GM21576 (cell line): ENCODE measurements around the gene WDR72.

Source experiments
- ATAC-seq: cut with Tn5 transposase; IDR thresholded peaks from one replicate; pipeline ENCODE4 v1.9.1; 2021; ENCODE audit warnings: mild to moderate bottlenecking, moderate library complexity; ENCODE audit not compliant: unreplicated experiment

Gene WDR72

DNA sequence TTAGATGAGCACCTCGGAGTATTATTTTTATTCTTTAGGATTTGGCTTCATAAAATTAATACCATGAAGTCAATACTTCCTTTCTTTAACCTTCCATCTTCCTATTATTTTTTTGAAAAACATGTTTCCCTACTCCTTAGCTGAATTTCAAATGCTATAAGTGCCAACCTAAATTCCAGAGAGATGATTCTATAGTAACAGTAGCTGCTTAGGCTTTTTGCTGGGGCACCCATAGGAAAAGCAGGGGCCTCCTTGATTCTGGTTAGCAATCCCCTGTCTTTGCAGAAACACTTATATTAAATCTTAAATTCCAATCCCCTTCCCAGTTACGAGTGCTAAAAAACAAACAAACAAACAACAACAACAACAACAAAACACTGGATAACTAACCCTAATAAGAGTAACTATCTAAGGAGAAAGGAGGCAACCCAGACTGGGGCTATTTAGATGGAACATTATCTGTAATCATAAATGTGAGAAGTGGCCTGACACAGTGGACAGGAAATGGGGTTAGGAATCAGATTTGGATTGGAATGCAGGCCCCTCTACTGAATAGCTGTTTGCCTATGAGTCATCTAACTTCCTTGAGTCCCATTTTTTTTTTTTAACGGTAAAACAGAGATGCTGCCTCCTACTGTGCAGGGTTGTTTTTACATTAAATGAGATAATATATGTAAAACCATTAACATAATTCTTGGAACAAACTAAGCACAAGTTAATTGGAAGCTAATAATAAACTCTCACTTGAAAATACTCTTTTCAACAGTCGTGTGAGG is 148.1 kb downstream of the WDR72 start:
- no peak for ATAC-seq

DNA sequence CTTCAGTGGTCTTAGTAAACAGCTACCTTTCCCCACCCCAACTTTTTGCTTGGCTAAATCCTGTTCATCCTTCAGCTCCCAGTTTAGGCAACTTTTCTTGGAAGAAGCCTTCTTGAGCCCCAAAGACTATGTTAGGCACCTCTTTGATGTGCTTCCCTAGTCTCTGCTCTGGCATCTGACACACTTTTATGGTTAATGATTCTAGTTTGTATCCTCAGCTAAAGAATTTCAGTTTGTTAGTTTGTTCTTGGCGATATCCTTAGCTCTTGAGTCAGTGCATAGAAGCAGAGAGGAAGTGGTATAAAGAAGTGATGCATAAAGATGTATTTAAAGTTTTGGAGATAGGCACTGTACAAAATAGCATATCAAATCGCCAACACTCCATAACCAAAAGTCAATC is 168.4 kb downstream of the WDR72 start:
- no peak for ATAC-seq

DNA sequence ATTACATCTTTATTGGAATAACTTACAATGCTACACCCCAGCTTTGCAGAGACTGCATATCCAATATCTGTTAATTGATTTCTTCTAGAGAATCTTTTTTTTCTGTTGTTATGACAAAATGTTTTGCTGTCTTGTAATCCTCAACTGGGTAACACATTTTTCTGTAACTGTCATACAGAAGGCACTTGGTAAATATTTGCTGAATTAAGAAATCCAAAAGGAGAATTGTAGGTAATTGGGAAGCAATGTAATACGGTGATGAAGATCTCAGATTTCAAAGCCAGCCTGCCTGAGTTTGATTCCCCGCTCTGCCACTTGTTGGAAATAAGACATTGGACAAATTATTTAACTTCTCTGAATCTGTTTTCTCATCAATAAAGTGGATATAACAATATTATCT is 169.1 kb downstream of the WDR72 start:
- no peak for ATAC-seq

DNA sequence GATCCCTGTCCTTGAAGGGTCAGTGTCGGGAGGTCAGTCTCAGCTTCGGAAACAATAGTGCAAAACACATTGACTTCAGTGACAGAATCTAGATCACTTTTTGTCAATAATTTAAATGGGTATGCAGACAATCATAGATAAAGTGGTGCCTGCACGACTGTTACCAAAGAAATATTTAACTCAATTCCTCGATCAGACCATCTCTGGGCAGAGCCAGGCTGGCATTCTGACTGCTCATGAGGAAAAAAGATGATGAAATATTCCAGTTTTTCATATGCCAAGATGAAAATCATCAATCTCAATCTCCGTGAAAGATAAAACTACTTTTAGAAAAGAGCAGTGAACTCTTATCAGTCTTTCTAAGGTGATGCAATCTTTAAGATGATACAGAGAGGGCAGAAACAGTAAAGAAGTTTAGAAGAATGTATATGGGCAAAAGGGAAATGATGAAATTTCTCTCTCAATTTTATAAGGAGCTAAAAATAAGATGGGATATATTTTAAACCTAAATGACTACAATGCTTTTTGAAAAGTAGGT is 169.9 kb downstream of the WDR72 start:
- ATAC-seq: no peak

DNA sequence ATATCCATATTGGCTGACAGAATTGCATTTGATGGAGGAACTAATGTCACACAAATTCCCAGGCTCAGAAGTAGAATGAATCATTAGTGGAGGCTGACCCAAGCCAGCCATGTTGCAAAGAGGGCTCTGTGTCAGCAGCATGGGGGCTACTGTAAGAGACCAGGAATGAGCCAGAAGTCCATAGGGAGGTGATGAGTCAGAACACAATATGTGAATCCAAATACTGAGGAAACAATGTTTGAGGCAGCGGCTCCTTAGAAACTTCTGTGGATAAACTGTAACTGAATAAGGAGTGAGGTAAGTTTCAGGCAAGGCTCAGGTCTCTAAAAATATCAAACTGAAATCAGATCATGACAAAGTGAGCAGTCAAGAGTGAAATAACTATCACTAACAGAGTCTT is 170.7 kb downstream of the WDR72 start:
- ATAC-seq: no peak

DNA sequence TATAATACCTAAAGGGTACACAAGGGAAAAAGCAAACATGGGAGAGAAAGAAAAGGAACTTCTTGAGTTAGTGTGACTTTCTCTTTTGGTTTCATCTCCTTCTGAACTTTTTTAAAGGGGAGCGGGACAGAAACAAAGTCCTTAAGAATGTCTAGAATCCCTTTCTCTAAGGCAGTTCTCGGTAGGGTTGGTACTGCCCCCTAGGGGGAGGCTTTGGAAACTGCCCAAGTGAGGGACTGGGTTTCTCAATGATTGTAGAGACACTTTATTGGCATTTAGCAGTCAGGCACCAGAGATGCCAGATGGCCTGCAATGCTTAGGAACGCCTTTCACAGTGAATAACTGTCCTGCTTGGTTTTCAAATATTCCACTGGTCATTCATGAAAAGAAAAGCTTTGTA is 172.7 kb downstream of the WDR72 start:
- no peak for ATAC-seq

DNA sequence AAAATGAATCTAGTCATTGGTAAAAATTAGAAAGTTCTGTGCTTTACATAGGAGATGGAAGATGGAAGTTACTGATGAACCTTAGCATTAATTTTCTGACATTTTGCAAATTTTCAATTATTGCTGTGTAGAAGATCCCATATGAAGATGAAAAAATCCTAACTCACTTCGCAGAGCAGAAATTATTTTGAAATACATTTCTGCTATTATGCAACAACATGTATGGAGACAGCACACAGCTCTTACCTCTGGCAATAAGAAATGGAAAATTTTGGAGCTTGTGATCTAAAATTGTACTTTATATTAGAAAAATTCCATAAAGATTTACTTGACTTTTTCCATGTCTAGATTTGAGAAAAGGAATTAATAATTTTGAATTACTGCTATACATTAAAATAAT is 177.9 kb downstream of the WDR72 start:
- ATAC-seq: no peak

DNA sequence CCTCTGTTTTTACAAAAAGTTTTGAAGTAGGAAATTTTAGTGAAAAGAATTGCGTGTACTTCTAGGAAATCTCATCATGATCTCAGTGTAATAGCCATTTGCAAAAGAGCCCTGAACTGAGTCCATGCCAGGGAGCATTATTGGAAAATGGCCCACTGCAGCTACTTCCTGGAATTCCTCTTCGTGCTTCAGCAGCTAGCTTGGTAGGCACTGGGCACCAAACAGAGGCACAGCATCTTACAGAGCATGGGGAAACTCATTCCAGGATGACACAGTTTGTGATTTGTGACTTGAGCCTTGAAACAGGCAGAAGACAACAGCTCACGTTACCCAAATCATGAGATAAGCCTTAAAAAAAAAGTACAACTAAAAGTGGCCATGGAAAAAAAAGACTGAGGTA is 179.1 kb downstream of the WDR72 start:
- ATAC-seq: no peak

DNA sequence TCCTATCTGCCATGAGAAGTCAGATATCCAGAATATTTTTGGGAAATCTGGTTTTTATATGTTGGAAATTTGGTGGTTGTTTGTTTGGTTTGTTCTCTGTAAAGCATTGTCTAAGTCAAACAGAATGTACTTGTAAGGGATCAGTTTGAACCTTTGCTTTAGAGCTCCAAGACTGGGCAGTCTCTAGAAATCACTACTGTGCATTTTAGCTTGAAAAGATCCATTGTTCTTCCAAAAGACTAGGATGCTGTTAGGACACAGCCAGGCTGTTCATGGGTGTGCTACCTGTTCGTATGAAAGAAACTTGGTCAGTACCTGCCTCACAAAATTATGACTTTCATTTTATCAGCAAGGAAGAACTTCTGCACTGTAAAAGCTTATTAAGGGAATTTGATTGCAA is 182.6 kb downstream of the WDR72 start:
- ATAC-seq: no peak

DNA sequence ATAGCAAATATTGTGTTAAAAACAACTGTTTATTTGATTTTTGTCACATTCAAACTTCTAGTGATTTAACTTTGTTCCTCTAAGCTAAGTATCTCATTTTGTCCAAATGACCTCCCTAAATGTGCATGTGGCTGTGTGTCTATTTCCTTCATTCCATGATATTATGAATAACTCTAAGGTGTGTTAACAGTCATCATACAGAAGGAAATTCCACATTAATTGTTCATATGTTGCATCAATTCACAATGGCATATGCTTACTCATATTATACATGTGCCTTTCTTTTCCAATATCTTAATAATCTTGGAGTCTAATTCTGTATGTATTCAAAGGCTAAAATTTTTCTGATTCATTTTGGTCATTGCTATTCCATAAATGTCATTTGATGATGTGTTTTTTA is 186.4 kb downstream of the WDR72 start:
- ATAC-seq: no peak

DNA sequence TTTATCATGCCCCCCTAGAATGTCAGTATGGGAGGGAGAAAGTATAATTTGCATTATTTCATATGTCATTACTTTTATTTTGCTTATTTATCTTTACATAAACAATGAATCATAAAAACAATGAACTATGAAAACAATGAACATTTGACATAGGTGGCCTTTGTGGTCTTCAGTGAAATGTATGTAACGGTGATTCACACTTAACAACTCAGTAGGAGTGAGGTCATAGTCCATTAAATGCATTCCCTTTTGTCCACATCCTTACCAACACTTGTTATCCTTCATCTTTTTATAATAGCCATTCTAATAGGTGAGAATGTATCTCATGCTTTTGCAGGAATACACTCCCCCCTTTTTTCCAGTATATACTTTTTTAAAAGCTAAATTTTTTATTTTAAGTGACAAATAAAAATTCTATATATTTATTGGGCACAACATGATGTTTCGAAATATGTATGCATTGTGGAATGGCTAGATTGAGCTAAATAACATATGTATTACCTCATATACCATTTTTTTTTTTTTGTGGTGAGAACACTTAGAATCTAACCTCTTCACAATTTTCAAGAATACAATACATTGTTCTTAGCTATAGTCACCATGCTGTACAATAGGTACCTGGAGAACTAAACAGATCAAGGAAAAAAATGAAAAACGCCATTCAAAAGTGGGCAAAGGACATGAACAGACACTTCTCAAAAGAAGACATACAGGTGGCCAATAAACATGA is 189.5 kb downstream of the WDR72 start:
- no peak for ATAC-seq

DNA sequence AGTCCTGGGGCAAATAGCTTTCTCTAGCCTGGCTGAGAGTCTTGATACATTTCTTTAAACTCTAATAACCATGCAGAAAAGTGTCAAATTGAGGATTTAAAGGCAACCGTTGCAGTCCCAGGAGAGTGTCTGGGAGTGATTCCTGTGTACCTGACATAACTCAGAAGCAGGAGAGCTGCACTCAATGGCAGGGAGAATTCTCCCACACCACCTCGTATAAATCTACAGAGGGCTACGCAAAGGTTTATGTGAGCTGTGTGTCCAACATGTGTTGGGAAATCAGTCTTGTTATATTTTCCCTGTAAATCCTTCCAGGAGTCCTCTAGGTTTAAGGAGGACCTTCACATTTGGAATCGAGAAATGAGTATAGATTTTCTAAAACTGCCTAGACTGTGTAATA is 192.6 kb downstream of the WDR72 start:
- ATAC-seq: no peak

DNA sequence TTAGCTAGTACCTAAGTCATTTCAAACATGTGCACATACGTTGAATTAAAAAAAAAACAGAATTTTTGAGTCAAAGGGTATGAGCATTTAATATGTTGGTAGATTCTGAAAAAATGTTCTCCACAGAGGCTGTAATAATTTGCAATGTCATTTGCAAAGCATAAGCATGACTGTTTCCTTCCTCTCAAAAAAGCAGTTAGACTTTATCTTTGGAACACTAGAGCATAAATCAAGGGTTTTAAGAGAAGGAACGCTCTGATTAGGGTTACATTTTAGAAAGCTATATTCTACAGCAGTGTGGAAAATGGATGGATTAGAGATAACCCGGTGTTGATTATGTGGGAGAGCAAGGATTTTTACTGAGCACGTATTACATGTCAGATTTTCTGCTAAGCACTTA is 193.7 kb downstream of the WDR72 start:
- ATAC-seq: no peak

DNA sequence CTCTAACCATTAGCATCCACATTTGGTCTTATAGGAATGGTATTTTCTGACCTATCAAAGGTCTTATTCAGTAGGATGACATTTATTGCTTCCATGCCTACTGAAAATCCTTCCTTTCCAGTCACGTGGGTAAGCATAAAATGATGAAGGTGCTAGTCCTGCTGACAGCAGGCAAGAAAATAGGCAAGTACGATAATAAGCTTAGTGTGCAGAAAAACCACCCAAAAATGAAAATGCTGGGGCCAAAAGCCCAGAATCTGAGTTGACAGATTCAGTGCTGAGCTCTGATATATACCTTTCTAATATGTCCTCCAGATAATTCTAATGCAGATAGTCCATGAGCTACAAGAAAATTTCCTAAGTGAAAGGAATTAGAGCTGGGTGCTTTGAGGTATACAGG is 194.8 kb downstream of the WDR72 start:
- no peak for ATAC-seq

DNA sequence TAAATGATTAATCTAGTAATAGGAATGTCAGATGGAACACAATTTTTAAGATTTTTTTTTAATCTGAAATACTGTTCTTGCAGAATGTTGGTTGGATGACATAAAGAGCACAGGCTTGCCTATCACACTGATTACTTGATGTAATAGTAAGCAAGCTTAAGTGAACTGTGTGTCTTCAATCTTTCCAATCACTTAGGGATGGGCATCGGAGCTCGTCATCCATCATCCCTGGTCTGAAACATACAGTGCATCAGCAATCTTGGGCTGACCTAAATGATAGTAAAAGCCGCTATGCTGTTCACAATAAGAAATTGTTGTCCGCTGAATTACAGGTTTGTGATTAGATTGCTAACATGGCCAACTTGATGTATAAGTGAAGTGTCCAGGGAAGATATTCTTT is 195.8 kb downstream of the WDR72 start:
- ATAC-seq: no peak

DNA sequence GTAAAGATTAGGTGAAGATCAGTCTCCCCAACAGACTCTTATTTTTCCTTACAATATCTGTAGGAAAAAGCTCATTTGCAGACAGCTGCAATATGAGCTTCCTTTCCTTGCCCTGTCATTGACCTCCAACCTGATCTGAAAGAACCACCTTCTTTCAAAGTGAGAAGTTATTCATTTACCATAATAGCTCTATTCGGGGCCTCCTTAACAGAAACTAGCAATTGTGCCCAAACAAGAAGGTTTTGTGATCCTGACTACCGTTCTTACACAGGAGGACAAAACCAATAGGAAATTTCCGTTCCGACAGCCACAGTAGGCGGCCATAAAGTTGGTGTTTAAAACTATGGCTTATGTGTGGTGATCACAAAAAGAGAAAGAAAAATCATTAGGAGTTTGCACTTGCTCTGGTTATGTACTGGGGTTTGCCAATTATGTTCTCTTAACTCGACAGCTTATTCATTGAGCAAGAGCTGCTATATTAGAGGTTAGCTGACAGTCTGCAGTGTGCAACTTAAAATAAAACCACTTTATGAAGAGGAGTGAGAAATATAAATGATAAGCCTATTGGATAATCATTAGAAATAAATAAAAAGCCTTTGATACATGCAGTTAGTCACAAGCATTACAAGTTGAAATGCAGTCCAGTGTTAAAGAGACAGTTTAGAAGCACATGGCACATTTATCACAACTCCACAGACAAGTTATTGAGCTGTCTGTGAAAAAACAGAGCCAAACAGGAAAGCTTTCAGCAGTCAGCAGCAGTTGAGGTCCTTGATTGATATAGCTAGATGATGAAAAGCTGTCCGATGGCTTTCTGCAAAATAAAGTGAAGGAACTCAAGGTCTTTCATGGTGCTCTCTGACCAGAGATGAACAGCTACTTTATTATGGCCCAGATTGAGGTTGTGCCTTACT is 199.8 kb downstream of the WDR72 start:
- no peak for ATAC-seq

DNA sequence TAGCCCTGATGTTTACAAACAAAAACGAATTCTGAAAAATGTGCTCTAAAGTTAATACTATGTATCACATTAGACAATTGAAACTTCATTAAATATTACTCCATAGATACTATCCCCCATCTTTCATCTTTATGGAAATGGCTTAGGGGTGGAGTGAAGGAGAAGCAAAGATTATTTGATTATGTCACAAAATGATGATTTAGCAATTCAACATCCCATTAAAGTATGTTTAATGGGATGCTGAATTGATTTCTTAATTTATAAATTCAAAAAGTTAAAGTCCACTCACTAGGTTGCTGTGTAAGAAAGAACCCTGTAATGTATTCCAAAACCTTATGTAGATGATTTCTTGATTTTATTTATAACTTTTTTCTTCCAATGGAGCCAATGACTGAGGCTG is 201.1 kb downstream of the WDR72 start:
- ATAC-seq: no peak

DNA sequence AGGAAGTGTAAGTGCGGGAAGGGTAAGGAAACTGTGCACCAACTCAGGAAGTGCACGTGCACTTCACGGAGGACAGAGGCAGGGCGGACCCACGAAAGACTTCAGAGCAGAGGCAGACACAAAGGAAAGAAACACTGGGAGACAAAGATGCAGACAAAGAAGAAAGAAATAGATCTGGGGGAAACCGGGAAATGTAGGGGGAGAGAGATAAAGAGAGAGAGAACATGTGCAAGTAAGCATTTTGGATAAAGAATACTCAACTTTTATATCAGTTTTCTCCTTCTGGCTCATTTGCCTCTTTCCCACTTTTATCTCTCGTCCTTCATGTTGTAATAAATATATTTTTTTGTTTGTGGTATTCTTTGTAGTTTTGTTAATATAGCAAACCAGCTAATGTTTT is 204.2 kb downstream of the WDR72 start:
- ATAC-seq: no peak

DNA sequence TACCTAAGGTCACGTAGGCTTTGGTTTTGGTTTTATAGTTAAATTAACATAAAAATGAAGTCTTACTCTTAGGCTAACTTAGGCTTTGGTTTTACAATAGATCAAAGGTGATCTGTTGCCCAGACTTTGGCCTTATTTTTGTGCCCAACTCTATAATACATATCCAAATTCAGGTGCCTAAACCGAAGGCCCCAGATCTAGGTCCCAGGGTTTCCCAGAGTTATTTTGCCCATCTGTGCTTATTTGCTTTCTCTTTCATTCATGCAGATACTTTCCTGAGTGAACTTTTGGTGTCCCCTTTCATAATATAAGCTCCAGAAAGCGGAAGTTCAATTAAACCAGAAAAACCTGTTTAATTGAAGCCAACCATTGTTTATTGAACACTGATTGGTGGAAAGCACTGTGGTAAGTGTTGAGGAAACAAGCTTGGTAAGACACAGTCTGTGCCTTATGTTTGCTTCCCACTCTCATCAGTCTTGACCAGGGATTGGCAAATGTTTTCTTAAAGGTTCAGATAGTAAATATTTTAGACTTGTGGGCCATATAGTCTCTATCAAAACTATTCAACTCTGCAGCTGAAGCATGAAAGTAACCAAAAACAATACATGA is 209.7 kb downstream of the WDR72 start:
- no peak for ATAC-seq

DNA sequence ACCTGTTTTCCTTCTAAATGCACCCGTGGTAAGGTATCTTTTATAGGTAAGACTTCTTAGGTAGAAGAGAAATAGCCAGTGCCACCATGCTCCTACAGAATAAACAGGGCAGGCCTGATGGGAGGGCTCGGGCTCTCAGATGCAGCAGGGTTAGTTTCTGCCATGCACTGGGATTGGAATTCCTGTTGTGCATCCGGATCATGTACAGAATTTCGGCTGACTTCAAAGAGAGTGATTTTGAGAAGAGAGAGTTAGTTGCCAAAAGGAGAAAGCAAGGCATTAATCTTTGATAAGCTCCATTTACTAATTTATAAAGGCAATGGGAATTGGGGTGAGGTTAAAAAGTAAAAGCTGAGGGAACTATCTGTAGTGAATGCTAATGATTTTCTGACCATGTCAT is 211.2 kb downstream of the WDR72 start:
- ATAC-seq: no peak
